ENCODE data around the gene MYOD1.

The MYOD1 gene

DNA sequence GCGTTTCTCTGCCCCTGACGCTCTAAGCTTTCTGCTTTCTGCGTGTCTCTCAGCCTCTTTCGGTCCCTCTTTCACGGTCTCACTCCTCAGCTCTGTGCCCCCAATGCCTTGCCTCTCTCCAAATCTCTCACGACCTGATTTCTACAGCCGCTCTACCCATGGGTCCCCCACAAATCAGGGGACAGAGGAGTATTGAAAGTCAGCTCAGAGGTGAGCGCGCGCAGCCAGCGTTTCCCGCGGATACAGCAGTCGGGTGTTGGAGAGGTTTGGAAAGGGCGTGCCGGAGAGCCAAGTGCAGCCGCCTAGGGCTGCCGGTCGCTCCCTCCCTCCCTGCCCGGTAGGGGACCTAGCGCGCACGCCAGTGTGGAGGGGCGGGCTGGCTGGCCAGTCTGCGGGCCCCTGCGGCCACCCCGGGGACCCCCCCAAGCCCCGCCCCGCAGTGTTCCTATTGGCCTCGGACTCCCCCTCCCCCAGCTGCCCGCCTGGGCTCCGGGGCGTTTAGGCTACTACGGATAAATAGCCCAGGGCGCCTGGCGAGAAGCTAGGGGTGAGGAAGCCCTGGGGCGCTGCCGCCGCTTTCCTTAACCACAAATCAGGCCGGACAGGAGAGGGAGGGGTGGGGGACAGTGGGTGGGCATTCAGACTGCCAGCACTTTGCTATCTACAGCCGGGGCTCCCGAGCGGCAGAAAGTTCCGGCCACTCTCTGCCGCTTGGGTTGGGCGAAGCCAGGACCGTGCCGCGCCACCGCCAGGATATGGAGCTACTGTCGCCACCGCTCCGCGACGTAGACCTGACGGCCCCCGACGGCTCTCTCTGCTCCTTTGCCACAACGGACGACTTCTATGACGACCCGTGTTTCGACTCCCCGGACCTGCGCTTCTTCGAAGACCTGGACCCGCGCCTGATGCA, at the start of gene MYOD1:
Gene MYOD1, plus strand, starts transcription at position 544 of the 910 bp plus-strand sequence. Its CDS starts 212 bp downstream, at position 756.
- DNase-seq: no peak

DNA sequence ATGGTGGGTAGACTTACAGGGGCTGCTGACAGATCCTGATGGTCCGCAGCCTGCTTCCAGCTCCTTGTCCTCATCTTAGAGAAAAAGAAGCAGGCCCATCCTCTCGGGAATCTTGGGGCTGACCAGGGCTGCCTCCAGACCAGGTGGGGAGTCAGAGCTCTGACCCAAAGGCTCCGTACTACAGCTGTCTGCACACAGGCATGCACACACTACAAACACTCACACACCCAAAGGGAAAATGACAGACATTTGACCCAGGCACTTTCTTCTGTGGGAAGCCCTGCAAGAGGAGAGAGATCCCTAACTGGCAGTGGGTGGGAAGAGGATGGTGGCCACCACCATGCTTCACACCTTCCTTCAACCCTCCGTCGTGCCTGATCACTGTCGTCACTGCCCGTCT, 46.9 kb upstream of the MYOD1 start:
- no peak for DNase-seq

DNA sequence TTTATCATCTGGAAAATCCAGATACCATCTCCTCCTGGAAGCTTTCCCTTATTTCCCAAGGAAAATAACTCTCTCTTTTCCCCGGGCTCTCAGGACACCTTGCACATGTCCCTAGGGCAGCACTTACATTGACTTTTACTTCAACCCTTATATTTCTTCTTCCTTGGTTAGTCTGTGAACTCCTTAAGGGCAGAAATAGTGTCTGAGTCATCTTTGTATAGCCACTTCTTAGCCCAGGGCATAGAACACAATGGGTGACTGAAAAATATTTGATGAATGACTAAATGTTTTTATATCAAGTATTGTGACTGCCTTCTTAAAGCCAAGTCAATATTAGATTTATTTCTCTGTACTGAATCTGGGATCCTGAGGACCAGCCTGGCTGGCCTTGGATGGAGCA, 45.4 kb upstream of the MYOD1 start:
- DNase-seq: no peak

DNA sequence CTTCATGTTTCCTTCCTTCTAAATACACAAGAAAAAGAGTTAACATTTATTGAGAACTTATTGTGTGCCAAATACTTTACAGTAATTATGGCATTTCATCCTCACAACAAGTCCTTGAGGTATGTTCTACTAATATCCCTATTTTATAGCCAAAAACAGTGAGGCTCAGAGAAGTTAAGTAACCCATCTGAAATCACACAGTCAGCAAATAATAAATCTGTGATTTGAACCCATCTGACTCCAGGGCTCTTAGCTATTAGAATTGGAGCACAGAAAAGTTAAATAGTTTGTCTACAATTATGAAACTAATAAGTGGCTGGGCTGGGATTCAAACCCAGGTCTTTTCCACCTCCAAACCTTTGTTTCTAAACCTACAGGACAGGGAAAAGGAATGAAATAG, 36.5 kb upstream of the MYOD1 start:
- DNase-seq: no peak

DNA sequence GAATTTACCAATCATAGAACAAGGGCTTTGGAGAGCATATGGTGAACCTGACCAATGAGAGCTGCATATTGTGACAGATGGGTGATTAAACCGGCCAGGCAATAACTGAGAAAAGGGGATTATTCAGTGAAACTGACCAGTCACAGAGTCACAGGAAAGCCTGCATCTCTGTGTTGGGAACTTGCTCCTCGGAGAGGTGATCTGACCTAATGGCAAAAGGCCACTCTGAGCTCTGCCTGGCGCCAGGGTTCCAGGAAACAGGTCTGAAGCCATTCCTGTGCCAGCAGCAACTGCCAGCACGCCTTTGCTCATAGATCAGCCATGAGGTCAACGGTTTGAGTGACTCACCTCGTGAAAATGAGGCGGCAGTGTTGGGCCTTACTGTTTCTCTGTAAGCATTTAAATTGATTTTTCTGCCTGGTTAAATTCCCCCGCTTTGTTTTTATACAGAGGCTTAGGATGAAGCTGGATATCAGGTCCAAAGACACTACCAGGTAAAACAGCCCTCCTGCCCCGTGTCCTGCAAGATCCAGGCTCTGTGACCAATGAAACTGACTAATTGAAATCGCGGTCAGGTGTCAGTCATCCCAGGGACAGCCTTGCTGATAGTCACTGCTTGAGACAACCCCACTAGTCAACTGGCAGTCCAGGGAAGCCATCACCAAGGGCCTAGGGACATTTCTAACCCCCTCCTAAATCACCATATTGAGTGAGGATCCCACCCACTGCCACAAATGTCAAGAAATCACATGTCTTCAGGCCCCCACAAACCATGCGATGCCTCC, 35.8 kb upstream of the MYOD1 start:
- DNase-seq: no peak

DNA sequence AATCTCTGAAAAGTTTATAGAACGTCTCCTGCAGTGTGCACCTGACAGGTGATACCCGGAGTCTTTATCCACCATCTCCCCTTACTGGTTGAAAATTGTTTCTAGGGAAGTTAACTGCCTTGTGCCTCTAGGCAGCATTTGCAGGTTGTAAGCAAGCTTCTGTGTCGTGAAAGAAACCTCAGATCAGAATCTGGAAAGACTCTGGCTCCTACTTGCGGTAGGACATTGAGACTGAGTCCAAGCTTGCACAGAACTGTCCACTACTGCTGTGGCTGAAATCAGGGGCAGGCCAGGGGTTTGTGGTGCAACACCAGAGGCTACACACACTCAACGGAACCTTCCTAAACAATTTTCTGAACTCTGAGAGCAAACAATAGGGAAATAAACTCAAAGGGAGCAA, 34.8 kb upstream of the MYOD1 start:
- no peak for DNase-seq

DNA sequence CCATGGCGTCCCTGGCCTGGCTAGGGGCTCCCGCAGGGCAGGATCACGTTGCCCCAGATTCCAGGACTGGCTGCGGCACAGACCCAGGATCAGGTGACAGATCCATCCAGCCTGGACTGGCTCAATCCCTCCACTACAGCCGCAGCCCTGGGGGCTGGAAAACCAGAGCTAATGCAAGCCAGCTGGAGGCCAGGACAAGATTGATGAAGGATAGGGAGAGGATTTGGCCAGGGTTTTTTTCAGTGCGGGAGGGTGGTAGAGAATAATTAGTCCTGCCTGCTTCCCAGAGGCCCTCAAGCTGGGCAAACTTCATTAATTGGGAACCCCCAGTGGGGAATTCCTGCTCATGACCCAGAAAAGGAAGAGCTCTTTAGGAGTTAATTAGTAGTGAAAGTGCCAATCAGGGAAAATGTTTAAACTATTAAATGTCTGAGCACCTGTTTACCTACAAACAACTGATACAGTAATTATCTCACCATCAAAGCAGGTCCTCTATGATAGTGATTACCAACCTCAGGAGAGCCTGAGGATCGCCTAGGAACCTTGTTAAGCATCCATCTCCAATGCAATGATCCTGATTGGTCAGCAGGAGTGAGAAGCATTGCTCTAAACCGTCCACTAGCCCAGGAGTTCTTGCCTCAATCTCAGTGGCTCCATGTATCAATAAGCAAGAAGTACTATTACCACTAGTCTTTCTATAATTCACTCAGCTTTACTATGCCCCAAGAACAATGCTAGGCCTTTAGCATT, 33.0 kb upstream of the MYOD1 start:
- no peak for DNase-seq

DNA sequence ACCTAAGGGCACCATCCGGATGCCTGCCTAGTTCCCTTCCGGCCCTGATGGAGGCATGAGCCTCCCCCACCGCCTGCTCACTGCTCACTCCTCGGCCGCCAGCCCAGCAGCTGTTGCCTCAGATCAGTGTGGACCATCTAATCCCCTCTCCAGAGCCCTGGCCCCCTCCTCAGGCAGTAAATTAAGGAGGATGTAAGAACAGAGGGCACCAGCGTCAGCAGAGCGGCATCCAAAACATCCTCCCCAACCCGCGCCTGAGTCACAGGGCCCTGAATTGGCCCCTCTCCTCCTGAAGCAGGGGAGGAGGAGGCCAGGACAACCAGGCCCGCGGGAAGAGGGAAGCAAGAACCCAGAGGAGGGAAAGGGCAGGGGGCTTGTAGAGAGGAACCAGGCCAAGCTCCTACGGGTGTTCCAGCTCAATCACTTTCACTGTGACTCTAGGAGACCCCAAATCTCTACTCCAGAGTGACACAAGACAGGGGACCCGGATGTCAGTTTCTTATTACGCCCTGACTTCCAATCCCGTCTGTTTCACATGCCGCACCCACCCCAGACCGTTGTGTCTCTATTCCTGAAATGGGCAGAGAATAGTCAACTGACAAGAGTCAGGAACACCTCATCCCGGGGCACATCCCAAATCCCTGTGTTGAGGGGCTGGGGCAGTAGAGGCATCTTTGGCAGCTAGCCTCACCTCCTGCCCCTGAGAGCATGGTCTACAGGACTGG, 31.3 kb upstream of the MYOD1 start:
- no peak for DNase-seq

DNA sequence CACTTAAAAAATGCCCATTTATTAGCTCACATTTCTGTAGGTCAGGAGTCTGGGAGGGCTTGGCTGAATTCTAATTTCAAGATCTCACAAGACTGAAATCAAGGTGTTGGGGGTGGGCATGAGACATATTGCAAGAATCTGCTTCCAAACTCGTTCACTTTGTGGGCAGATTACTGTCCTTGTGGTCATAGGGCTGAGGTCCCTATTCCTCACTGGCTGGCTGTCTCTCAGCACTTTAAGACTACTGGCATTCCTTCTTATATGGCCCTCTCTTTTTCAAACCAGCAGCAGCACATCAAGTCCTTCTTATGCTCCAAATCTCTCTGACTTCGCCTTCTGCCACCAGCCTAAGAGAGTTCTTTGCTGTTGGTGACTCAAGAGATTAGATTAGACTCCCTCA, 27.8 kb upstream of the MYOD1 start:
- no peak for DNase-seq

DNA sequence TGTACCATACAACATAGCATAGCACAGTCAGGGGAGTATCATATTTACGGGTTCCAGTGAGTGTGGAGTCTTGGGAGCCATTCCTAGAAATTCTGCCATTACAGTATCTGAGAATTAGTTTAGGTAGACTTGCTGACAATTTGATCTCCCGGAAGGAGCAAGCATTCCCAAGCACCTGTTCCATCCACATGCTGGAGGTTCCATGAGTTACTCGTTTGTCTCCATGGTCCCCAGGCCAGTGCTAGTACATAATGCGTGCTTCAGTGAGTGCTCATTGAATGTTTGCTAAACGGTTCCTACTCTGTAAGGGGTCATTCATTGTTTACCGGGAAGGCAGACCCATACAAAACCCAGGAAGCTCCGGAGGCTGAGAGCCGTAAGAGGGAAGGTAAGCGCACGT, 27.4 kb upstream of the MYOD1 start:
- DNase-seq: no peak

DNA sequence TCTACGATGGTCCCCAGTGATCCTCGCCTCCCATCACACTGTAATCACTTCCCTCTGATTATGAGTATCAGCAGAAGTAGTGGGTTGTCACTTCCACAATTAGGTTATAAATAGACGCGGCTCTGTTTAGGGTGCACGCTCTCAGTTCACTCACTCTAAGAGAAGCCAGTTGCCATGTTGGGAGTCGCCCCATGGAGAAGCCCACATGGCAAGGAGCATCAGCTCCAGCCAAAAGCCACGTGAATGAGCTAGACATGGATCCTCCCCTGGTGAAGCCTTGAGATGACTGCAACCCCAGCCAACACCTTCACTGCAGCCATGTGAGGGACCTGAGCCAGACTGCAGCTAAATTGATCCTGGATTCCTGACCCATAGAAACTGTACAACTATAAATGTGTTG, 26.4 kb upstream of the MYOD1 start:
- no peak for DNase-seq

DNA sequence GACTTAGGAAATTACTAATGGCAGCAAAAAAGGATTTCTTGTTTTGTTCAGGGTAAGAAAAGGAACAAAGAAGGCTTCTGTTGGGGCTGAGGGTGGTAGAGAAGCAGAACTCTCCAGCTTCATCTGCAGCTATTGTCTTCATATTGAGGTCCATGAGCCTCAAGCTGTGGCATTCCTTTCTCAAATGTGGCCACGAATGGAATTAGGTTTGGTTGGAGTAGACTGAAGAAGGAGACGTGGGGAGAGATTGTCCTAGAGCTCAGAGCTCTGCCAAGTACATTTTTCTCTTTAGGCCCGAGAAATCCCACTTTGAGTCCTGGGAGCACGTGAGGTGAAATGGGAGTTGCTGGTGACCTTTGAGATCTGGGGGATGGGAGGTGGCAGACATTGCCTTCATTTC, 25.8 kb upstream of the MYOD1 start:
- DNase-seq: no peak

DNA sequence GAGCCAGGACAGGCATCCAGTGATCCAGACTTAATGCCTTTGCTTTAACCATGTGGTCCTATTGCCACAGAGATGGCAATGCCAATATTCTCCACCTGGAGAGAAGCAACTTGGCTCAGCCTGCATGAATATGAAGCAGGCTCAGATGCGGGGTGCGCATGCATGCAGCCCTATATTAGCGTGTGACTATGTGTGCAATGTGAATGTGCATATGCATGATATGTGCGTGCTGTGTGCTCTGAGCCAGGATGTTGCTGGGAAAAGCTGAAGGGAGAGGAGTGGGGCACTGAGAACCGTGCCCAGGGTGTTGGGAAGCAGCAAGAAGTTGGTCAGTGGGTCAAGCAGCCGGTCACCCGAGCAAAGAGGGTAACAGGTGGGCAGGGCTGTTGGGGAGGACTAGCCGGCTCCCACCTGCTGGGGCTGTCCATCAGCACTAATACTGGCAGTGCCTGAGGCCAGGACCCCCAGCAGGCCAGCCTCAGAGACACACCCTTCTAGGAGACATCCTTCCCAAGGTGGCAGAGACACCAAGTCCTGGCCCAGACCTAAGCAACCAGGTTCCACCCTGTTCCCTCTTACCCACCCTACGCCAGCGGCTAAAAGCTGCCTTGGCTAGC, 24.8 kb upstream of the MYOD1 start:
- no peak for DNase-seq

DNA sequence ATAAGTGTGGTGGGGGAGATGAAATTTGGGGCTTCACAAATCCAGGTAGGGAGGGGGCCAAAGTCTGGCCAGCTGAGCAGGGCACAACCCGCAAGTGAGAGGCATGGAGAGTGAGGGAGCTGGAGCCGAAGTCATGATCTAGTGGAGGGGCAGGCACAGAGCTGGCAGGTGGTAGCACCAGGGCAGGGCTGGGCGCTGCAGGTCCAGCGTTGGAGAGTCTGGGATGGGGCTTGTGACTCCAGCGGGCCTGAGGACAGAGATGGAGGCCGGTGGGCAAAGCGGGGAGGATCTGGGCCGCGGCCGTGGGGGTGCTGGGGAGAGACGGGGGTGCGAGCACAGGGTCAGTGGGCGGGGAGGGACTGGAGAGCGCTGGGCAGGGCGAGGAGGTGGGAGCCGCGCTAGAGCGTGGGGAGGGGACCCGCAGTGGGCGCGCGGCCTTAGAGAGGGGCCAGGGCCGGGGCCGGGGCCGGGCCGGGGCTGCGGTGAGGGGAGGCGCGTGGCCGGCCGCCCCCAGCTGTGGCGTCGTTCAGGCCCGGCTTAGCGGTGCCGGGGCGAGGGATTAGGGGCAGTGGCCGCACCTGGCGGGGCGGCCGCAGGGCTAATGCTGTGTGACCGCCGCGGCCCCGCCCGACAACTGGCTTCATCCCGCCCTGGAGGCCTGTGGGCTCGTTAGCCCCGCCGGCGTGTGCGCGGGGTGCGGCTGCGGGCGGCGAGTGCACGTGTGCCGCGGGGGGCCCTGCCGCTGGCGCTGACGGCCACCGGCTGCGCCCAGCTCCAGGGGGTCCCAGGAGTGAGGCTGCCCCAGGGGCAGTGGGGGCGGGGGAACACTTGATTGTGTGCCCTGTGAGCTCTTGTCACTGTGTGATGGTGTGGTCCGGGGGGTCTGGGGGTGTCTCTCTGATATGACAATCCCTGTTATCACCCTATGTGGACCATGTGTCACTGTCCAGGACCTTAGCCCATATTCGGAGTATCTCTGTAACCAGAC, 23.6 kb upstream of the MYOD1 start:
- DNase-seq: no peak

DNA sequence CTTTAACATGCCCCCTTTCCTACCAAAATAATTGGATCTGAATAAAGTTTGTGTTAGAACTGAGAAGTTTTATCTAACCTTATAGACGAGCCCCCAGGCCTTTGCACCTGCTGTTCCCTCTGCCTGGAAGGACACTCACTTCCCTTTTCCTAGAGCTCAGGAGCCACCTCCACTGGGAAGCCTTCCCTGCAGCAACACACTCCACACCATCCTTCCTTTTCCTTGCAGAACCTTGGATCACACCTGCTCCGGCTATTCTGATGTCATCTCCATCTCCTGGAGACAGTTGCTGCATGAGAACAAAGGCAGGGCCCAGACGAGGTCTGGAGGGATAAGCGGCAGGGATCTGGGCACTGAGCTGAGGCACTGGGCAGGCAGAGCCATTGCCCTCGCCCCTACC, 22.6 kb upstream of the MYOD1 start:
- no peak for DNase-seq

DNA sequence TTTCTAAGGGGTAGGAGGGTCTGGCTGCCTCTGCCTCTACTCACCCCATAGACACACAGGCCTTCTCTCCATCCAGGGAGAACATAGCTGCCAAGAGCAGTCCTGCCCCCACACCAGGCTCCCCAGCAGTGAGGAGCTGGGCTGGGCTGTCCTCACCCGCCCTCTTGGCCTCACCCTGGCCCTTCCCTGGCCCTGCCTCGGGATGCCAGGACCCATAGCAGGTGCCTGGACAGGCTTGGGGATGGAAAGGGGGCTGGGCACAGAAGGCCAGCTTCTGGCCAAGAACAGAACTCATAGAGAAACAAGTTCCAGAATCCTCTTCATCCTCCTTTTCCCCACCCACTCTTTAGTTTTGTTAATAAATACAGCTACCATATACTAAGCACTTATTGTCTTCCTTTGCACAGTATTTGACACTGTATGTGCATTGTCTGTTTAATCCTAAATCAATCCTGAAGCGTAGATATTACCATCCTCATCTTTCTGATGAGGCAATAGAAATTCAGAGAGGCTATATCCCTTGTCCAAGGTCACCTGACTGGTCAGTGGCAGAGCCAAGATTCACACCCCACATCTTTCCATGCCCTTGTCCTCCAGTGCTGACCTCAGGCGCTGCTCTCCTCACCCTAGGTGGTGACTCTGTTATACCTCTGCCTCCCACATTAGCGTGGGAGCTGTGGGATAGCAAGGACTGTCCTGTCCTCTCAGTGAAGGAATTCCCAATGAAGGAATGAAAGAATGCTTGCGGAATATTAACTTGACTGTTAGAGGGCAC, 22.0 kb upstream of the MYOD1 start:
- no peak for DNase-seq

DNA sequence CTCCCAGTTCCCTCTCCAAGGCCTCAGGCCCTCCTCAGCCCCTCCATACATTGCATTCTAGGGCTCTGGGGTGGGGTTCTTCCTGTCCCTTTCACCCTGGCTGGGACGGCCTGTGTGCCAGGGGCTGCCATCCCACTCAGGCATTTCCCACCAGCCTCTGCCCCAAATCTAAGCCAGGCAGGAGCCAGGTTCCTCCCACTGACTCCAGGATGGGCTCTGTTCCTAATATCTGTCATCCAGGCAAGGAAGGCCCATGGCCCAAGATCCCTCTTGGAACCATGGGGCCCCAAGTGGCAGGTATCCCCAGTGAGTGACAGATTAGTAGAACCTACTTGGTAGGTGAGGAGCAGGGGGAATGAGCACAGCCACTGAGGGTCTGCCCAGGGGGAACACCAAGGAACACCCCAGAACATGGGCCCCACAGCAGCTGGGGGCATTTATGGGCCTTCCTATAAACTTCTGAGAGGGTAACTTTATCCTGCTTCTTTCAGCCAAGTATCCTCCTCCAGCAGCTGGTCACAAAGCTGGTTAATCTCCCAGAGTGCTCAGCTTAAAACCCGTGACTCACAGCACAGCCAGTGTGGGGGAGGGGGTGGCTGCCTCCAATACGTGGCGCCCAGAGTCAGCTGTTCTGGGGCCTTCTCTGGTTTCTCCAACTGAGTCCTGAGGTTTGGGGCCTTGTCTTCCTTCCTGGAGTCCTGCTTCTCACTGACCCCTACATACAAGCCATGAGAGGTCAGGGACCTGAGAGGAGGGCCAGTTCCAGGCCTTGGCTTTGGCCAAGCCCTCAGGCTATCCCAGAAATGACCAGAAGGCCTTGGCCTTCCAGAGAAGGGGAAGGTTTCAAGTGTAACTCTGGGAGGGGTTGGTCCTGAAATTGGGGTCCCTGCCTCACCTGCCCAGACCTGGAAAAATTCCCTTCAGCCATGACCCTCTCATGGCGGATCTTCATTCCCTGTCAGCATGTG, 19.9 kb upstream of the MYOD1 start:
- no peak for DNase-seq

DNA sequence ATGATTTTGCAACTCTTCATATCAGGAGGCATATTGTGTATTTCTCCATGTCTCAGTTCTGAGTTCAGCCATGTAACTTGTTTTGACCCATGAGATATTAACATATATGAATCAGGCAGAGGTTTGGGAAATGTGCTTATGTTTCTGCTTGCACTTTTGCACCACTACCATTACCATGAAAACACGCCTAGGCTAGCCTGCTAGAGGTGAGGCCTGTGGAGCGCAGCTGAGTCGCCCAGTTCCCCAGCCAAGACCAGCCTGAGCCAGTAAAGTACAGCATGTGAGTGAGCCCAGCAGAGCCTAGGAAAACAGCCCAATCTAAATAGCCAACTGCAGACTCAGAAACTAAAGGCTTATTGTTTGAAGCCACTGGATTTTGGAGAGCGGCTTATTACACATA, 18.4 kb upstream of the MYOD1 start:
- no peak for DNase-seq

DNA sequence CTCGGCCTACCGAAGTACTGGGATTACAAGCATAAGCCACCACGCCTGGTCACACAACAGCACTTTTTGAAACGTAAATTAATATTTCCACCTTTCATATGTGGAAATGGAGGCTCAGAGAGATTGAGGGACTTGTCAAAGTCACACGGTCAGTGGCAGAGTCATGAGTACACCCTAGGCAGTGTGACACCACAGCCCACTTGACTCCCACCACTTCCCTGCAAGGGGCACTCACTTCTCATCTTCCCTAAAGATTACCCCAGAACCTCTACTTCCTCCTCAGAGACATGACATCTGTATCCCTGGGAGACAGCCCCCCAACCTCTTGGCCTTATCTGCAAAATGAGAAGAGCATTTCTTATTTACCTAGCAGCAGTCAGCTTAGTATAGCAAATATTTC, 16.5 kb upstream of the MYOD1 start:
- DNase-seq: no peak
